RWPE1 (cell line): ENCODE measurements around the gene ENDOD1.
A peak's percentile ranks its signal among the peaks of the same experiment; 100 is the strongest.

Experiments
- CTCF ChIA-PET: fragments of 350-600 bp; sonication (Branson Sonifier 250); formaldehyde crosslinking; extraction: SDS; loops from one replicate; lab custom pipeline; 2021; lab: Yijun Ruan, JAX
- POLR2A ChIA-PET: fragments of 400-600 bp; formaldehyde crosslinking; extraction: SDS; loops from one replicate; lab custom pipeline; 2020; ENCODE audit warnings: antibody characterized with exemption; ENCODE audit not compliant: low non-redundant PET; lab: Yijun Ruan, JAX
- DNase-seq: peaks from one replicate; pipeline ENCODE4 v3.0.0; 2012; ENCODE audit warnings: low spot score
- H3K27ac ChIP-seq: fragments of 450-650 bp; 2 replicates; pipeline ENCODE4 v1.5.1; 2017
- TF ChIP-seq, protein P1 (sequence below): fragments of 450-650 bp; conservative IDR thresholded peaks from 2 replicates; pipeline ENCODE4 v1.5.1; 2017; ENCODE audit warnings: low read depth, mild to moderate bottlenecking

ENDOD1 gene

DNA sequence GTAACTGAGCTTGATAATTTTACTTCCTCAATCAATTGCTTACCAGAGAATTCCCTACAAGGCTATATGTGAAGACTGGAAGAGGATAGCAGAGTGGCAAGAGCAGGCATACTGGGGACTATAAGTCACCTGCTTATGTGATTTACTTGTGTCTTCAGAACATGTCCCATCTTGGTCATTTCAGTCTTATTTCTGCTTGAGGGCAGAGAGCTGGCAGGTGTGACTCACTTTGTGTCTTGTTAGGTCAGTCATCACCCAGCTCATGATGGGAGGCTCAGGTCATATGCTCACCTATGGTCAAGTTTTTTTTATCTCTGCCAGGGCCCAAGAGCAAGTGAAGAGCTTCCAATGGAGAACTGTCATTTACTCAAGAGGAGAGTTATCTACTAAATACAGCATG, 16.7 kb upstream of the ENDOD1 start:
- no peak for DNase-seq
- no peak overlapping the region for H3K27ac ChIP-seq
- ChIA-PET CTCF (no interaction called here), POLR2A (interaction anchor here (1.0 to 1.4 kb wide), 2 partner anchors 17 to 35 kb away, joined by 3 to 4 read pairs; partner anchors contain the start of gene ENDOD1)
- TF ChIP-seq, protein P1, sequence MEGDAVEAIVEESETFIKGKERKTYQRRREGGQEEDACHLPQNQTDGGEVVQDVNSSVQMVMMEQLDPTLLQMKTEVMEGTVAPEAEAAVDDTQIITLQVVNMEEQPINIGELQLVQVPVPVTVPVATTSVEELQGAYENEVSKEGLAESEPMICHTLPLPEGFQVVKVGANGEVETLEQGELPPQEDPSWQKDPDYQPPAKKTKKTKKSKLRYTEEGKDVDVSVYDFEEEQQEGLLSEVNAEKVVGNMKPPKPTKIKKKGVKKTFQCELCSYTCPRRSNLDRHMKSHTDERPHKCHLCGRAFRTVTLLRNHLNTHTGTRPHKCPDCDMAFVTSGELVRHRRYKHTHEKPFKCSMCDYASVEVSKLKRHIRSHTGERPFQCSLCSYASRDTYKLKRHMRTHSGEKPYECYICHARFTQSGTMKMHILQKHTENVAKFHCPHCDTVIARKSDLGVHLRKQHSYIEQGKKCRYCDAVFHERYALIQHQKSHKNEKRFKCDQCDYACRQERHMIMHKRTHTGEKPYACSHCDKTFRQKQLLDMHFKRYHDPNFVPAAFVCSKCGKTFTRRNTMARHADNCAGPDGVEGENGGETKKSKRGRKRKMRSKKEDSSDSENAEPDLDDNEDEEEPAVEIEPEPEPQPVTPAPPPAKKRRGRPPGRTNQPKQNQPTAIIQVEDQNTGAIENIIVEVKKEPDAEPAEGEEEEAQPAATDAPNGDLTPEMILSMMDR = no peak

DNA sequence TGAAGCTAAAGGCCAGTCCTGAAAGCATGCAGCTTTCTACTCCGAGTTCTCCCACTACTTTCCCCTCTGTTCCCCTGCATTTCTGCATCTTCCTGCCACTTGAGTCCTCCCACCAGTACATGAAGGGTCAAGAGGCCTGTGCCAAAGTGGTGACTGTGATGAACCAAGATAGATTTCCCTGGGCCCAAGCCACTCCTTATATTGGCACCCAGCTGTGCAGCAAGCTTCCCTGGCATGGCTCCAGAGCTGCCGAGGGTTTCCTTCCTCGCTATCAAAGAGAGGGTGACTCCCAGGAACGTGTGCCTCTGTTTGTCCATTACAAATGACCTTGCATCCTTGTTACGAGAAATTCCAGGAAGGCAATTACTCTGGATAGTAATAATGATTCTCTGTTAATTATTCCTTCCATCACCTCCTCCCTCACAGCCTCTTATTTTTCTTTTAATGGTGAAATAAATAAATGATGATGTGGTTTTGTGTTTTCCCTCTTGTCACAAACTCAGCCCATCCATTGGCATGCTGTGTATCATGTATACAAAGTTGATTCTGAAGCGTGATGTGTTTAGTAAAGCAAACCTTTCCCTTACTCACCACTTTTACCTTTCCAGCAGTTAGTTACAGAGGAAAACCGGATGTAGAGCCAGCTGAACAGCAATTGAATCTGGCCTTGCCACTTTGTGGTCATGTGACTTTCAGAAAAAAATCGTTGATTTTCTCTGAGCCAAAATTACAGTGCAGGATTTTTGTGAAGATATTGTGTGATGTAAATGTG, 14.7 kb upstream of the ENDOD1 start:
- POLR2A ChIA-PET = no interaction called here
- H3K27ac ChIP-seq = no peak overlapping the region
- CTCF ChIA-PET = interaction anchor here (0.5 to 0.6 kb wide), 2 partner anchors 30 to 306 kb away, joined by 3 to 5 read pairs; no protein-coding TSS in a partner anchor
- TF ChIP-seq, protein P1 = no peak
- DNase-seq = no peak

DNA sequence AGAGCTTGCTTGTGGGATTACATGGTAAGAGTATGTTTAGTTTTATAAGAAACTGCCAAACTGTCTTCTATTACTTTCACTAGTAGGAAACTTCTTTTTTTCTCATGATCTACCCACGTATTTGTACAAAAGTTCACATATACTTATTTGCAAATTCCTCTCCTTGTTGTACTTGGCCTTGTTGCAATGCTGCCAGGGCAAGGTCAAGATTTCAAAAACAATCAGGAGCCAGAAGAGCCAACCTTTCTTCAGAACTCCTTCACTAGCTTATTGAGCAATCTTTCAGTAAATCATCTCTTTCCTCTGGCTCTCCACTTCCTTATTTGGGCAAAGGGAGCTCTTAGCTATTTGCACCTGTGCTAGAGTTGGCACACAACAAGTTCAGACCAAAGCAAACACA, 13.2 kb upstream of the ENDOD1 start:
- ChIA-PET POLR2A (interaction anchor here (0.6 kb wide), 2 partner anchors 1203 to 1238 kb away, joined by 3 to 5 read pairs; no protein-coding TSS in a partner anchor), CTCF (interaction anchor here (0.6 kb wide), 1 partner anchor 28 kb away, joined by 4 read pairs; no protein-coding TSS in a partner anchor)
- TF ChIP-seq, protein P1 = no peak

DNA sequence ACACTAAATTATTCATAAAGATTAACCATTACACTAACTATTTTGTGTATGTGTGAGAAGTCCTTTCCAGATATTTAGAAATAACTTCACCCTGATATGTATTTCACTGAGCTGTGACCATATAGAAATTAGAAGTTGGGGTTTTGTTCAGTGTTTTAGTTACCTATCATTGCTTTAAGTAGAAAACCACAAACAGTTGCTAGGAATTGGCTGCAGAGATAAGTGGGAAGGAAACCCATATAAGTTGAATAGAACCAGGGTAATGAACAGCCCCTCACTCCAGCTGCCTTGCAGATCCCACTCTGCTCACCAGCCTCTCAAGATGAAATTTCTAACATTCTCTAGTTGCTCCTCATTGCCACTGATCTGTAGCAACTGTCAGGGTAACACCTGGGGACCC, 12.7 kb upstream of the ENDOD1 start:
- POLR2A ChIA-PET = no interaction called here
- TF ChIP-seq, protein P1 = no peak
- no peak for DNase-seq
- H3K27ac ChIP-seq = no peak overlapping the region
- CTCF ChIA-PET = interaction anchor here (0.6 kb wide), 1 partner anchor 28 kb away, joined by 4 read pairs; no protein-coding TSS in a partner anchor

More for the DNA sequence above, 13.2 kb upstream of the ENDOD1 start:
- DNase-seq = peak; percentile 26
- no peak overlapping the region for H3K27ac ChIP-seq

DNA sequence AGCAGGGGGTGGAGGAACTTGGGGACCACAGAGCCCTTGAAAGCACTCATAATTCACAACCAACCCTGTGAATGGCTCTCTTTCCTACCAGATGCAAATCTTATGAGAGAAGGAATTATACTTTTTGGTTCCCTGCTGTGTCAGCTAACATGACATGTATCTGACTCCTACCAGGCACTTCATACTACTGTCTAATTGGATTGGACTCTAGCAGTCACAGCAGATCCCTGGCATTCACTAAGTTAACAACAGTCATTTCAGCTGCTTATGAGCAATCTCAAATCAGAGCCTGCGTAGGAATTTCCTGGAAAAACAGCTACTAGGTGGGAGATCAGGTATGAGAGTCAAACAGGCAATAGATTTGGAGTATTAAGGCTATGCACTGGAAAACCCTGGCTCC, 11.1 kb upstream of the ENDOD1 start:
- H3K27ac ChIP-seq = no peak overlapping the region
- ChIA-PET POLR2A (no interaction called here), CTCF (no interaction called here)

DNA sequence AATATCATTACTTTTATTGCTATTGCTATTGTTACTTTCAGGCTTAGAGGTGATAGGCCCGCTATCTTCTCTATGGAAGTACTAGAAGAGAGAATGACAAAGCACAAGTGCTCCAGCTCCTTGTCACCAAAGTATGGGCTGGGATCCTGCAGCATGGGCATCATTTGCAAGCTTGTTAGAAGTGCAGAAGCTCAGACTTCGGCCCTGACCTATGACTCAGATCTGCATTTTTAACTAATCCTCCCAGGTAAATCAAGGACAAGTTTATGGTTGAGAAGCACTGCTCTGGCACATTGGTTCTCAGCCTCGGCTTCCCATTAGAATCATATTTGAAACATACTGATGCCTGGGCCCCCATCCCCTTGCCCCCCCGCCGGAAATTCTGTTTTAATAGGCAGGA, 8.6 kb upstream of the ENDOD1 start:
- ChIA-PET POLR2A (no interaction called here), CTCF (interaction anchor here (0.7 kb wide), 1 partner anchor 40 kb away, joined by 3 read pairs; no protein-coding TSS in a partner anchor)
- TF ChIP-seq, protein P1 = no peak
- no peak for DNase-seq
- no peak overlapping the region for H3K27ac ChIP-seq

More for the DNA sequence above, 11.1 kb upstream of the ENDOD1 start:
- DNase-seq = no peak
- TF ChIP-seq, protein P1 = no peak
